K562 (cell line): ENCODE data around the gene C1orf21.

Source experiments
- CTCF ChIP-seq, 3 experiments: IDR thresholded peaks in 2 of 3; conservative IDR thresholded peaks in 1 of 3; 2 replicates each; pipeline ENCODE4 v1.5.1; 2011 to 2012; ENCODE audit warnings: low read length in 3 of 3, mild to moderate bottlenecking in 3 of 3, control low read depth in 2 of 3, improper control_type of control experiment in 1 of 3, inconsistent platforms in 1 of 3, low read depth in 1 of 3, mixed read lengths in 1 of 3, moderate library complexity in 1 of 3; ENCODE audit not compliant: insufficient read depth in 2 of 3
- MXI1 ChIP-seq: IDR thresholded peaks from 2 replicates; pipeline ENCODE4 v1.6.1; 2011; ENCODE audit warnings: low read depth, mild to moderate bottlenecking, improper control_type of control experiment, low read length
- NFIC ChIP-seq: fragments of 450-650 bp; IDR thresholded peaks from 2 replicates; pipeline ENCODE4 v1.6.1; 2017; ENCODE audit warnings: mild to moderate bottlenecking, inconsistent platforms
- POLR2AphosphoS5 ChIP-seq: IDR thresholded peaks from 2 replicates; pipeline ENCODE4 v1.6.1; 2011; ENCODE audit warnings: mild to moderate bottlenecking, low read depth, low read length, moderate library complexity; ENCODE audit not compliant: control insufficient read depth, insufficient read depth
- ZC3H11A ChIP-seq: IDR thresholded peaks from 2 replicates; pipeline ENCODE4 v1.6.1; 2012; ENCODE audit warnings: low read depth, low read length, improper control_type of control experiment
- ZNF407 ChIP-seq: fragments of 450-650 bp; IDR thresholded peaks from 2 replicates; pipeline ENCODE4 v1.6.1; 2016; ENCODE audit warnings: low read depth
- TF ChIP-seq, protein P1 (sequence below): sonication (generic); formaldehyde crosslinking; IDR thresholded peaks from 2 replicates; pipeline ENCODE4 v1.8.0; 2023; ENCODE audit warnings: mild to moderate bottlenecking, missing genetic modification reagents

DNA sequence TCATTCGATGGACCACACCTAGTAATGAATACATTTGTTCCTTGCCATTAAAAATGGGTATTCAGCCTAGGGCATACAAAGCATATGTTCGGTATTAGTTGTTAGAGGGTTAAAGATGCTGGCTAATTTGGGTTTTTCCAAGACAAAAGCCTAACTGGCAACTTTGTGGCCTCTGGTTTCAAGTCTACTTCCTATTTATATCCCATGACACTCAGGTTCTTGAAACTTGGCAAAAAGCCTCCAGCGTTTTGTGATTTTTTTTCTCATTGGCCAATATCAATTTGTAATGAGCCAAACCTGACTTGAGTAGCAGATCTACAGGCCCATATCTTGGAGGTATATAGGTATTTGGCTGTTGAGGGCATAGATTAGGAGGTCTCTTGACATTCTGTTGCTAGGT, 75.3 kb downstream of the C1orf21 start:
- TF ChIP-seq NFIC, result no peak
- TF ChIP-seq ZC3H11A, result no peak
- no peak for TF ChIP-seq MXI1
- no peak for TF ChIP-seq CTCF (IDR thresholded peaks at IDR 0.05 in 2 of 3, conservative IDR thresholded peaks at IDR 0.05 in 1 of 3; ENCODE audit: insufficient read depth in 2 of 3, low read depth in 1 of 3, low read length in 3 of 3)
- TF ChIP-seq, protein P1, sequence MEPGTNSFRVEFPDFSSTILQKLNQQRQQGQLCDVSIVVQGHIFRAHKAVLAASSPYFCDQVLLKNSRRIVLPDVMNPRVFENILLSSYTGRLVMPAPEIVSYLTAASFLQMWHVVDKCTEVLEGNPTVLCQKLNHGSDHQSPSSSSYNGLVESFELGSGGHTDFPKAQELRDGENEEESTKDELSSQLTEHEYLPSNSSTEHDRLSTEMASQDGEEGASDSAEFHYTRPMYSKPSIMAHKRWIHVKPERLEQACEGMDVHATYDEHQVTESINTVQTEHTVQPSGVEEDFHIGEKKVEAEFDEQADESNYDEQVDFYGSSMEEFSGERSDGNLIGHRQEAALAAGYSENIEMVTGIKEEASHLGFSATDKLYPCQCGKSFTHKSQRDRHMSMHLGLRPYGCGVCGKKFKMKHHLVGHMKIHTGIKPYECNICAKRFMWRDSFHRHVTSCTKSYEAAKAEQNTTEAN (CRISPR knock-in tag), result no peak
- TF ChIP-seq ZNF407, result no peak
- no peak for TF ChIP-seq POLR2AphosphoS5
